Osteocyte (in vitro differentiated cells): ENCODE measurements around the gene SKP2. TPM values are rescaled to one million over a fixed set of nuclear protein-coding genes. Genes with fewer than 3 reads are reported as not detected.

ENCODE experiments used
- DNase-seq: peaks from one replicate; pipeline ENCODE4 v3.0.0; 2021; ENCODE audit warnings: mixed read lengths; ENCODE audit not compliant: unreplicated experiment; ENCODE audit errors: extremely low spot score
- H3K27ac Mint-ChIP-seq: one replicate; pipeline ENCODE4 v1.8.0; 2021; ENCODE audit warnings: mild to moderate bottlenecking, mixed read lengths; ENCODE audit not compliant: unreplicated experiment
- H3K27me3 Mint-ChIP-seq: one replicate; pipeline ENCODE4 v1.8.0; 2021; ENCODE audit warnings: mixed read lengths; ENCODE audit not compliant: unreplicated experiment
- H3K36me3 Mint-ChIP-seq: one replicate; pipeline ENCODE4 v1.8.0; 2021; ENCODE audit warnings: mixed read lengths; ENCODE audit not compliant: unreplicated experiment
- H3K4me1 Mint-ChIP-seq: one replicate; pipeline ENCODE4 v1.8.0; 2021; ENCODE audit warnings: mixed read lengths; ENCODE audit not compliant: unreplicated experiment
- H3K4me3 Mint-ChIP-seq: one replicate; pipeline ENCODE4 v1.8.0; 2021; ENCODE audit warnings: mild to moderate bottlenecking, moderate library complexity, mixed read lengths; ENCODE audit not compliant: unreplicated experiment
- H3K9me3 Mint-ChIP-seq: one replicate; pipeline ENCODE4 v1.8.0; 2021; ENCODE audit warnings: mixed read lengths; ENCODE audit not compliant: unreplicated experiment
- total RNA-seq: library from RNA; stranded (reverse); gene quantifications from 2 replicates; pipeline ENCODE4 v1.2.1, GENCODE V29; 2021
- TF ChIP-seq, protein P1 (sequence below): fragments of 200-600 bp; sonication (generic); IDR thresholded peaks from 2 replicates; pipeline ENCODE4 v1.5.0; 2021; ENCODE audit warnings: antibody characterized with exemption, mild to moderate bottlenecking, moderate library complexity

SKP2 gene
- total RNA-seq, 1 donor from 2014 or later = 28.4 TPM

DNA sequence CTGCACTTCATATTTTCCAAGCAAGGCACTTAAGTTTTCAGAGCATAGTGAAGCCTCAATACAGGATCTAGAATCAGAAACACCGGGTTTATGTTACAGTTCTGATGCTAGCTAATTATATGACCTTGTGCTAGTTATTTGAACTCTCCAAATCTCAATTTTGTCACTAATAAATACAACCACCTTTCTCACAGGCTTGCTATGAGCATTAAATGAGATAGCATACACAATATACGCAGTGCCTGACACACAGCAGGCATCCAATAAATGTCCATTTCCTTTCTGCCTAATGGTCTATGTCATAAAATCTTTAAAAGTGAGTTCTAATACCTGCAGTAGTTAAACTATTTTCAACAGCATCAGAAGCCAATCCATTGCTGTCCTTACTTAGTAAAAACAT lies 56.9 kb downstream of the SKP2 start:
- Mint-ChIP-seq H3K36me3 (peaks cover 22% of the 10 kb centered on the region), H3K4me3 (no peak overlapping the region), H3K27ac (no peak overlapping the region), H3K27me3 (no peaks in the 10 kb centered on the region), H3K4me1 (no peaks in the 10 kb centered on the region), H3K9me3 (no peaks in the 10 kb centered on the region)
- DNase-seq = no peak
- TF ChIP-seq, protein P1, sequence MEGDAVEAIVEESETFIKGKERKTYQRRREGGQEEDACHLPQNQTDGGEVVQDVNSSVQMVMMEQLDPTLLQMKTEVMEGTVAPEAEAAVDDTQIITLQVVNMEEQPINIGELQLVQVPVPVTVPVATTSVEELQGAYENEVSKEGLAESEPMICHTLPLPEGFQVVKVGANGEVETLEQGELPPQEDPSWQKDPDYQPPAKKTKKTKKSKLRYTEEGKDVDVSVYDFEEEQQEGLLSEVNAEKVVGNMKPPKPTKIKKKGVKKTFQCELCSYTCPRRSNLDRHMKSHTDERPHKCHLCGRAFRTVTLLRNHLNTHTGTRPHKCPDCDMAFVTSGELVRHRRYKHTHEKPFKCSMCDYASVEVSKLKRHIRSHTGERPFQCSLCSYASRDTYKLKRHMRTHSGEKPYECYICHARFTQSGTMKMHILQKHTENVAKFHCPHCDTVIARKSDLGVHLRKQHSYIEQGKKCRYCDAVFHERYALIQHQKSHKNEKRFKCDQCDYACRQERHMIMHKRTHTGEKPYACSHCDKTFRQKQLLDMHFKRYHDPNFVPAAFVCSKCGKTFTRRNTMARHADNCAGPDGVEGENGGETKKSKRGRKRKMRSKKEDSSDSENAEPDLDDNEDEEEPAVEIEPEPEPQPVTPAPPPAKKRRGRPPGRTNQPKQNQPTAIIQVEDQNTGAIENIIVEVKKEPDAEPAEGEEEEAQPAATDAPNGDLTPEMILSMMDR = no peak

DNA sequence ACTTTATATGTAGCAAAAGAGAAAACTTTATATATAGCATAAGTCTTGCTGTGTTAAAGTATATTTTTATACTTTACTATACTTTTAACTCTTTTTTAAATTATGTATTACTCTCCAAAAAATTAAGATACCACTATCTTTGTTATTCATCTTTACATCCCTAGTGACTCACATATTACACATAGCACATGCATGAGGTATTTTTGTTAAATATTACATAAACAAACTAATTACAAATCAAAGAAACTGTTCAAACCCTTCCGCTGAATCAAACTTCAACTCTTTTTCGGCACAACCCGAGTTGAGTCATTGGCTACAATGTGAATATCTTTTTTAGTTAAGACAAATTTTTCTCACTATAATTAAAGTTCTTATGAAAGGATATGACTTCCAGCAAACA lies 57.8 kb downstream of the SKP2 start:
- H3K36me3 Mint-ChIP-seq = peaks cover 22% of the 10 kb centered on the region

DNA sequence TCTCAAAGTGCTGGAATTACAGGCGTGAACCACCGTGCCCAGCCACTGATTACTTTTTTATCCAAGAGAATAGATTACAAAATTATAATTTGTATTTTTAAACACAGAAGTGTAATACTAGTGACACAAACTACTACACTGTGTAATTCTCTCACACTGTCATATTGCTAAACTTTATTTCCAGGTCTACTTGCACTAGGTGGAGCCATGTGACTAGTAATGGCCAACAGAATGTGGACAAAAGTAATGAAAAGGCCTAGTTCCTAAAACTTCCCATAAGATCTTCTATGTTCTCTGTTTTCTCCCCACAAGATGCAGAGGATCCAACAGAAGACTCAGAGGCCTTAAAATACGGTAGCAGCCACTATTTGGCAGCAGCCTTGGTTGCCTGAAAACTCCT lies 62.5 kb downstream of the SKP2 start:
- Mint-ChIP-seq H3K36me3 (peaks cover 29% of the 10 kb centered on the region), H3K4me3 (no peak overlapping the region), H3K27ac (no peak overlapping the region), H3K27me3 (no peaks in the 10 kb centered on the region), H3K9me3 (no peaks in the 10 kb centered on the region), H3K4me1 (no peaks in the 10 kb centered on the region)
- TF ChIP-seq, protein P1 = peak; percentile 14
- no peak for DNase-seq

More for the DNA sequence above, 57.8 kb downstream of the SKP2 start:
- no peaks in the 10 kb centered on the region for H3K9me3 Mint-ChIP-seq
- no peaks in the 10 kb centered on the region for H3K27me3 Mint-ChIP-seq
- H3K27ac Mint-ChIP-seq = no peak overlapping the region
- H3K4me3 Mint-ChIP-seq = no peak overlapping the region
- no peak for DNase-seq
- H3K4me1 Mint-ChIP-seq = no peaks in the 10 kb centered on the region
- TF ChIP-seq, protein P1 = no peak

DNA sequence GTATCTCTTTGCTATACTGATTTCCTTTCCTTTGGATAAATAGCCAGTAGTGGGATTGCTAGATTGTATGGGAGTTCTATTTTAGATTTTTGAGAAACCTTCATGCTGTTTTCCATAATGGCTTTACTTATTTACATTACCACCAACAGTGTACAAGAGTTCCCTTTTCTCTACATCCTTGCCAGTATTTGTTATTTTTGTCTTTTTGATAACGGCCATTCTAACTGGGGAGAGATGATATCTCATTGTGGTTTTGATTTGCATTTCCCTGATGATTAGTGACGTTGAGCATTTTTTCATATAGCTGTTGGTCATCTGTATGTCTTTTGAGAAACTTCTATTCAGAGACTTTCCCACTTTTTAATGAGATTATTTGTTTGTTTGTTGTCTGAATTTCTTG lies 64.0 kb downstream of the SKP2 start:
- H3K27me3 Mint-ChIP-seq = no peaks in the 10 kb centered on the region
- H3K4me3 Mint-ChIP-seq = no peak overlapping the region
- DNase-seq = no peak
- H3K36me3 Mint-ChIP-seq = peaks cover 32% of the 10 kb centered on the region
- TF ChIP-seq, protein P1 = no peak
- H3K27ac Mint-ChIP-seq = no peak overlapping the region
- no peaks in the 10 kb centered on the region for H3K9me3 Mint-ChIP-seq
- H3K4me1 Mint-ChIP-seq = no peaks in the 10 kb centered on the region

DNA sequence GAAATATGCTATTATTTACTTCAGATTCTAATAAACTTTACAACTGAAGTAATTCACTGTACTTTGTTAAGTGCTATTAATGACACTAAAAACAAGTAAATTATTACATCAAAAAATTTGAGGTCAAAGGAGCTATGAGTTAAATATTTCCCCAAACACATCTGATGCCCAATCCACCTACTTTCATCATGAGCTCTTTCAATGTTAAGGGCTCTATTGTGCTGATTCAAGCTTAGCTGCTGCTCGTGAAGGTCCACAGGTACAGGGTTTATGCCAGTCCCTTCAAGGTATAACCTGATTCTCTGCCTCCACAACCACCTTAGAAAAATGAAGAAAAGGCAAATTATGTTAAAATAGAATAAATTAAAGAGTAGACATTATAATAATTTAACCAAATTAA lies 65.7 kb downstream of the SKP2 start:
- peaks cover 31% of the 10 kb centered on the region for H3K36me3 Mint-ChIP-seq
- no peaks in the 10 kb centered on the region for H3K9me3 Mint-ChIP-seq
- H3K4me1 Mint-ChIP-seq = no peaks in the 10 kb centered on the region
- DNase-seq = no peak
- TF ChIP-seq, protein P1 = no peak
- H3K27ac Mint-ChIP-seq = no peak overlapping the region
- H3K27me3 Mint-ChIP-seq = no peaks in the 10 kb centered on the region
- no peak overlapping the region for H3K4me3 Mint-ChIP-seq
